ENCODE data around the gene PRR30.

Gene PRR30

GRCh38 chr2:27133905-27134780 lies 5.1 kb downstream of the PRR30 start, which contains the start of gene PREB:
Gene PREB (minus strand): TSS chr2:27134636. CDS start chr2:27134421, 215 bp downstream.
- POLR2A ChIA-PET = interaction anchor here (0.6 to 2.1 kb wide), 3 partner anchors 9 to 78 kb away, joined by 3 to 8 read pairs (median 5); partner anchors contain the start of genes ABHD1, ATRAID and SLC5A6
- DNase-seq (ENCODE audit: low read depth, low spot score) = peak; percentile 36
- CTCF ChIA-PET = interaction anchor here (0.6 to 4.2 kb wide), 24 partner anchors 9 to 172 kb away, joined by 3 to 51 read pairs (median 4); partner anchors contain the start of genes ABHD1, CAD and TRIM54
- TF ChIP-seq CTCF (IDR thresholded peaks at IDR 0.05; ENCODE audit: insufficient read depth, low read length, missing control alignments) = peak; percentile 61
- peak within 1 kb of the TSS; percentile 84 for H3K4me3 ChIP-seq (ENCODE audit: low read depth, low read length)

GRCh38 chr2:27133195-27133875 lies 5.9 kb downstream of the PRR30 start:
- ChIA-PET CTCF (interaction anchor here (0.6 to 4.2 kb wide), 26 partner anchors 9 to 171 kb away, joined by 3 to 51 read pairs (median 4); partner anchors contain the start of genes ABHD1, CAD and TRIM54), POLR2A (interaction anchor here (1.1 to 2.1 kb wide), 2 partner anchors 10 to 78 kb away, joined by 5 to 8 read pairs; partner anchors contain the start of genes ABHD1, ATRAID and SLC5A6)
- no peak for DNase-seq (ENCODE audit: low read depth, low spot score)
- H3K4me3 ChIP-seq (ENCODE audit: low read depth, low read length) = peak overlapping the region; percentile 84
- TF ChIP-seq CTCF (IDR thresholded peaks at IDR 0.05; ENCODE audit: insufficient read depth, low read length, missing control alignments) = no peak

GRCh38 chr2:27131429-27131828 lies 7.8 kb downstream of the PRR30 start:
- ChIA-PET CTCF (interaction anchor here (1.1 to 4.2 kb wide), 6 partner anchors 9 to 61 kb away, joined by 3 to 51 read pairs (median 10); partner anchors contain the start of gene CGREF1), POLR2A (no interaction called here)
- no peak for DNase-seq (ENCODE audit: low read depth, low spot score)
- no peak overlapping the region for H3K4me3 ChIP-seq (ENCODE audit: low read depth, low read length)
- TF ChIP-seq CTCF (IDR thresholded peaks at IDR 0.05; ENCODE audit: insufficient read depth, low read length, missing control alignments) = no peak

- ChIA-PET POLR2A (no interaction called here), CTCF (no interaction called here)
- H3K4me3 ChIP-seq (ENCODE audit: low read depth, low read length) = no peak overlapping the region
- DNase-seq (ENCODE audit: low read depth, low spot score) = no peak
- TF ChIP-seq CTCF (IDR thresholded peaks at IDR 0.05; ENCODE audit: insufficient read depth, low read length, missing control alignments) = no peak
Measured at GRCh38 chr2:27130396-27130795, 8.8 kb downstream of the PRR30 start.

- ChIA-PET POLR2A (no interaction called here), CTCF (interaction anchor here (1.4 kb wide), 1 partner anchor 41 kb away, joined by 3 read pairs; no protein-coding TSS in a partner anchor)
- no peak for DNase-seq (ENCODE audit: low read depth, low spot score)
- no peak for TF ChIP-seq CTCF (IDR thresholded peaks at IDR 0.05; ENCODE audit: insufficient read depth, low read length, missing control alignments)
- no peak overlapping the region for H3K4me3 ChIP-seq (ENCODE audit: low read depth, low read length)
Measured at GRCh38 chr2:27128668-27129571, 10.3 kb downstream of the PRR30 start.
